ENCODE results near the gene RHBDF2. TPM values are rescaled to one million over a fixed set of nuclear protein-coding genes. Genes with fewer than 3 reads are reported as not detected.

Gene RHBDF2
- total and polyA plus RNA-seq, 12 donors: 6.5 to 33.1 (median 9.8) TPM

GRCh38 chr17:76506408-76507345, 5.5 kb upstream of the RHBDF2 start:
- intact Hi-C loops (cut with DNase I): loop anchor here in 9 of 10 donors (1.0 to 10.0 kb wide), 7 partner anchors 40 to 204 kb away; partner anchors contain the start of genes QRICH2 (in 4 of the 9) and AANAT (in 3 of the 9)
- Histone ChIP-seq H3K36me3 (no peaks in the 10 kb centered on the region), H3K9me3 (no peaks in the 10 kb centered on the region), H3K4me1 (peaks cover 2 to 40% (median 7%) of the 10 kb centered on the region in 9 donors), H3K27ac (no peak overlapping the region), H3K4me3 (no peak overlapping the region), H3K27me3 (peaks cover 0 to 9% (median 0%) of the 10 kb centered on the region in 7 donors)
- peak; percentile 73 to 91 (median 79) for ATAC-seq
- WGBS, 2 donors: 27 to 30% methylated on average over 24 of the region's 24 CpGs
- peak; percentile 81 to 98 (median 94) for TF ChIP-seq CTCF (IDR thresholded peaks at IDR 0.05)
- peak; percentile 83 to 87 for DNase-seq

GRCh38 chr17:76504117-76504516, 2.9 kb upstream of the RHBDF2 start:
- H3K4me3 ChIP-seq: no peak overlapping the region
- no peak overlapping the region for H3K27ac ChIP-seq
- DNase-seq: no peak
- ATAC-seq: no peak
- H3K27me3 ChIP-seq: peaks cover 0 to 9% (median 0%) of the 10 kb centered on the region in 7 donors
- WGBS, 2 donors: 79 to 81% methylated on average over 6 to 7 of the region's 7 CpGs
- H3K4me1 ChIP-seq: peaks cover 5 to 42% (median 22%) of the 10 kb centered on the region in 9 donors
- no peaks in the 10 kb centered on the region for H3K36me3 ChIP-seq
- intact Hi-C loops (cut with DNase I): loop anchor here in 7 of 10 donors (2.0 to 10.0 kb wide), 5 partner anchors 37 to 199 kb away; partner anchors contain the start of genes QRICH2 (in 3 of the 7) and AANAT (in 1 of the 7)
- H3K9me3 ChIP-seq: no peaks in the 10 kb centered on the region
- TF ChIP-seq CTCF (IDR thresholded peaks at IDR 0.05): no peak

DNA sequence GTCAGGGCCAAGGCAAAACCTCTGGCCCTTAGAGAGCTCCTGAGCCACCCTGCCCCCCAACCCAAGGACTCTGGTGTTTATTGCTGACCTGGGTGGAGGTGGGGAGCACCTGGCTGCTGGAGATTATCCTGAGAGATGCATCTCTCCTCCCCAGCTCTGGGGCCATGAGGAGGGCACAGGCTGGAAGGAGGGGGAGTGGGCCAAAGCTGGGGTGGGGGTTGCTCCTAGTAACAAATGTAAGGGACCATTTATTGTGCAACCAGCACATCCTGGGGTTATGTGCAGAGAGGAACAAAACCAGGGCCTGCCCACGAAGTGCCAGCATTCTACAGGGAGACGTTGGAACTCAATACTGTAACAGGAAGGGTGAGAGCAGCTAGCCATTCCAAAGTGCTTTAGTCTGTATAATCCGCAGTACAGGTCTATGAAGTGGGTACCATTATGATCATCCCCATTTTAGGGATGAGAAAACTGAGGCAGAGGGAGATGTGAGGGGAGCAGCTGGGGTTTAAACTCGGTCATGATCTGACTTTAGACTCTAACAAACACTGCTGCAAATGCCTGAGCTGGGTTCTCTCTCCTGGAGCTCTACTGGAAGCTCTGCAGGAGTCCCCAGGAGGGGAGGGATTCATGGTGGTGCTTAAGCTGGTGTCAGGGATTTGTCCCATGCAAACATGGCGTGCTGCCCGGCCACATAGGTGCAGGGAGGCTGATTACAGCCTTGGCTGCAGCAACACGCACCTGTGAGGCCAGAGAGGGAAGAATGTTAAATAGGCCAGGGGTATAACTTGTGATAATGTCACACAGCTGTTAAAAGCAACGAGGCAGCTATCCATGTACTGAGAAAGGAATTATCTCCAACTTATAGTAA, 1.4 kb upstream of the RHBDF2 start:
- Histone ChIP-seq H3K9me3 (no peaks in the 10 kb centered on the region), H3K4me3 (no peak overlapping the region), H3K27me3 (peaks cover 0 to 9% (median 0%) of the 10 kb centered on the region in 7 donors), H3K27ac (peak overlapping the region in 4 of 10 donors; percentile 83 to 96 (median 94)), H3K36me3 (no peaks in the 10 kb centered on the region), H3K4me1 (peaks cover 18 to 56% (median 37%) of the 10 kb centered on the region in 9 donors)
- WGBS, 2 donors: 84 to 87% methylated on average over 8 of the region's 8 CpGs
- no peak for DNase-seq
- intact Hi-C loops (cut with DNase I): loop anchor here in 6 of 10 donors (5.0 to 10.0 kb wide), 4 partner anchors 90 to 198 kb away; partner anchors contain the start of gene QRICH2 (in 3 of the 6)
- no peak for TF ChIP-seq CTCF (IDR thresholded peaks at IDR 0.05)
- ATAC-seq: no peak
